BJ (cell line): ENCODE measurements around the gene HSCB. TPM values are rescaled to one million over a fixed set of nuclear protein-coding genes. Genes with fewer than 3 reads are reported as not detected.

Experiments used
- CTCF ChIA-PET: fragments of 350-600 bp; formaldehyde crosslinking; extraction: SDS; loops from one replicate; lab custom pipeline; 2021; ENCODE audit warnings: antibody characterized with exemption, inconsistent platforms; lab: Yijun Ruan, JAX
- POLR2A ChIA-PET: fragments of 300-600 bp; sonication (Branson Sonifier 250); formaldehyde crosslinking; extraction: SDS; loops from one replicate; lab custom pipeline; 2021; ENCODE audit warnings: antibody characterized with exemption; lab: Charles Lee
- DNase-seq: peaks from one replicate; pipeline ENCODE4 v3.0.0-alpha.2; 2011; ENCODE audit warnings: low read depth
- H3K27me3 ChIP-seq: 2 replicates; pipeline ENCODE4 v1.6.0; 2011; ENCODE audit warnings: low read length; ENCODE audit not compliant: control insufficient read depth, insufficient read depth
- H3K36me3 ChIP-seq: 2 replicates; pipeline ENCODE4 v1.5.1; 2011; ENCODE audit warnings: low read length; ENCODE audit not compliant: control insufficient read depth, insufficient read depth
- H3K4me3 ChIP-seq: 2 replicates; pipeline ENCODE4 v1.5.1; 2011; ENCODE audit warnings: low read depth, mild to moderate bottlenecking, control low read depth, low read length
- polyA plus RNA-seq: library from polyadenylated mRNA; depleted of rRNA; stranded (reverse); fragments of >200 nt; gene quantifications from 2 replicates; pipeline ENCODE4 v1.2.3, GENCODE V29; 2011
- TF ChIP-seq, protein P1 (sequence below): IDR thresholded peaks from 2 replicates; pipeline ENCODE4 v1.5.1; 2011; ENCODE audit warnings: low read depth, mild to moderate bottlenecking, control low read depth, inconsistent platforms, low read length, moderate library complexity; ENCODE audit not compliant: insufficient read depth

HSCB gene
- polyA plus RNA-seq, 1 experiment = 12.7 TPM

DNA sequence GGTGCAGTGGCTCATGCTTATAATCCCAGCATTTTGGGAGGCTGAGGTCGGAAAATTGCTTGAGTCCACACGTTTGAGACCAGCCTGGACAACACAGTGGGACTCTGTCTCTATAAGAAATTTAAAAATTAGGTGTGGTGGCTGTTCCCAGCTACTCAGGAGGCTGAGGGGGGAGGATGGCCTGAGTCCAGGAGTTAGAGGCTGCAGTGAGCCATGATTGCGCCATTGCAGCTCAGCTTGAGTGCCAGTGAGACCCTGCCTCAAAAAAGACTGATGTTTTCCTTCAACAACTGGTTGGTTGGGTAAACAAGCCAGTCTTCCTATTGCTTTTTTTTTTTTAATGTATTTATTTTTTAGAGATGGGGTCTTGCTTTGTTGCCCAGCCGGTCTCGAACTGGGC is 49.3 kb downstream of the HSCB start:
- Histone ChIP-seq H3K36me3 (peaks cover 14% of the 10 kb centered on the region), H3K4me3 (no peak overlapping the region), H3K27me3 (no peaks in the 10 kb centered on the region)
- DNase-seq = no peak
- ChIA-PET POLR2A (no interaction called here), CTCF (no interaction called here)
- TF ChIP-seq, protein P1, sequence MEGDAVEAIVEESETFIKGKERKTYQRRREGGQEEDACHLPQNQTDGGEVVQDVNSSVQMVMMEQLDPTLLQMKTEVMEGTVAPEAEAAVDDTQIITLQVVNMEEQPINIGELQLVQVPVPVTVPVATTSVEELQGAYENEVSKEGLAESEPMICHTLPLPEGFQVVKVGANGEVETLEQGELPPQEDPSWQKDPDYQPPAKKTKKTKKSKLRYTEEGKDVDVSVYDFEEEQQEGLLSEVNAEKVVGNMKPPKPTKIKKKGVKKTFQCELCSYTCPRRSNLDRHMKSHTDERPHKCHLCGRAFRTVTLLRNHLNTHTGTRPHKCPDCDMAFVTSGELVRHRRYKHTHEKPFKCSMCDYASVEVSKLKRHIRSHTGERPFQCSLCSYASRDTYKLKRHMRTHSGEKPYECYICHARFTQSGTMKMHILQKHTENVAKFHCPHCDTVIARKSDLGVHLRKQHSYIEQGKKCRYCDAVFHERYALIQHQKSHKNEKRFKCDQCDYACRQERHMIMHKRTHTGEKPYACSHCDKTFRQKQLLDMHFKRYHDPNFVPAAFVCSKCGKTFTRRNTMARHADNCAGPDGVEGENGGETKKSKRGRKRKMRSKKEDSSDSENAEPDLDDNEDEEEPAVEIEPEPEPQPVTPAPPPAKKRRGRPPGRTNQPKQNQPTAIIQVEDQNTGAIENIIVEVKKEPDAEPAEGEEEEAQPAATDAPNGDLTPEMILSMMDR = no peak

DNA sequence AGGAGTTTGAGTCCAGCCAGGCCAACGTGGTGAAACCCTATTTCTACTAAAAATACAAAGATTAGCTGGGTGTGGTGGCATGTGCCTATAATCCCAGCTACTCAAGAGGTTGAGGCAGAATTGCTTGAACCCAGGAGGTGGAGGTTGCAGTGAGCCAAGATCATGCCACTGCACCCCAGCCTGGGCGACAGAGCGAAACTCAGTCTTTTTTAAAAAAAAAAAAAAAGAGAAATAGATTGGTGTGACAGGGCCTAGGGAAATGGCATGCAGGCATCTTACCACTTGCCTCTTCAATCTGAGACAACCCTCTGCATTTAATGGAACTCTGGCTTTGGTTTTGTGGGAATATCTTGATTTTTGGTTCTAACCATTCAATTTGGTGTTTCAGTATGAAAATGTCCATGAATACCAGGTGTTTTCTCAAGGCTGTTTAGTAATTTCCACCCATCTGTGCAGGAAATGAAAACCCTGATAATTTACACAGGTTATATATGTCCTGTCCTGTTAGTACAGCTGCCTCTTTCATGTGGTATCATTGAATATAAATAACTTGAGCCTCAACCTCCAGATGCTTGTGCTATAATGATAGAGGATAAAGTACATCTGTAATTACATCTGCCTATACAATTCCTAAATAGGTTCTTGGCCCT is 50.1 kb downstream of the HSCB start:
- Histone ChIP-seq H3K27me3 (no peaks in the 10 kb centered on the region), H3K36me3 (peaks cover 17% of the 10 kb centered on the region), H3K4me3 (no peak overlapping the region)
- no peak for DNase-seq
- TF ChIP-seq, protein P1 = no peak
- POLR2A ChIA-PET = no interaction called here
- CTCF ChIA-PET = no interaction called here

DNA sequence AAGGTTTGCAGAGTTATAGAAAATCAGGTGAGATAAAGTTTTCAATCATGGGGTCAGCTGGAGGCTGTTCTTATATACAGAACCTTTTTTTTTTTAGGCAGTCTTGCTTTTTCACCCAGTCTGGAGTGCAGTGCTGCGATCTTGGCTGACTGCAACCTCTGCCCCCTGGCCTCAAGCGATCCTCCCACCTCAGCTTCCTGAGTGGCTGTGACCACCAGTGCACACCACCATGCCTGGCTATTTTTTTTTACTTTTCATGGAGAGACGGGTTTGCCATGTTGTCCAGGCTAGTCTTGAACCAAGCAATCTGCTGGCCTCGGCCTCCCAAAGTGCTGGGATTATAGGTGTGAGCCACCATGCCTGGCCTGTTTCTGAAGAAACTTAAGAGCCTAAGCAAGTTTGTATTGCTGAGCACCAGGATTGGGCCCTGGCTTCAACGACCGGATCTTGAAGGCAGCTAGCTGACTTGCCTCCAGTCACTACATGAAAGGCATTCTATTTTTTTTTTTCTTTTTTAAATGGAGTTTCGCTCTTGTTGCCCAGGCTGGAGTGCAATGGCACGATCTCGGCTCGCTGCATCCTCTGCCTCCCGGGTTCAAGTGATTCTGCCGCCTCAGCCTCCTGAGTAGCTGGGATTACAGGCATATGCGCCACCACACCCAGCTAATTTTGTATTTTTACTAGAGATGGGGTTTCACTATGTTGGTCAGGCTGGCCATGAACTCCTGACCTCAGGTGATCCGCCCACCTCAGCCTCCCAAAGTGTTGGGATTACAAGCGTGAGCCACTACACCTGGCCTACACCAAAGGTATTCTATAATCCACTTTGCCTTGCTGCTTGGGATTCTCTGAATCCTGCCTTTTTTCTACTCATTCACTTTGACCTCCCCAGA is 50.9 kb downstream of the HSCB start:
- CTCF ChIA-PET = no interaction called here
- no peak for DNase-seq
- POLR2A ChIA-PET = no interaction called here
- Histone ChIP-seq H3K36me3 (peaks cover 20% of the 10 kb centered on the region), H3K4me3 (no peak overlapping the region), H3K27me3 (no peaks in the 10 kb centered on the region)
- TF ChIP-seq, protein P1 = no peak

DNA sequence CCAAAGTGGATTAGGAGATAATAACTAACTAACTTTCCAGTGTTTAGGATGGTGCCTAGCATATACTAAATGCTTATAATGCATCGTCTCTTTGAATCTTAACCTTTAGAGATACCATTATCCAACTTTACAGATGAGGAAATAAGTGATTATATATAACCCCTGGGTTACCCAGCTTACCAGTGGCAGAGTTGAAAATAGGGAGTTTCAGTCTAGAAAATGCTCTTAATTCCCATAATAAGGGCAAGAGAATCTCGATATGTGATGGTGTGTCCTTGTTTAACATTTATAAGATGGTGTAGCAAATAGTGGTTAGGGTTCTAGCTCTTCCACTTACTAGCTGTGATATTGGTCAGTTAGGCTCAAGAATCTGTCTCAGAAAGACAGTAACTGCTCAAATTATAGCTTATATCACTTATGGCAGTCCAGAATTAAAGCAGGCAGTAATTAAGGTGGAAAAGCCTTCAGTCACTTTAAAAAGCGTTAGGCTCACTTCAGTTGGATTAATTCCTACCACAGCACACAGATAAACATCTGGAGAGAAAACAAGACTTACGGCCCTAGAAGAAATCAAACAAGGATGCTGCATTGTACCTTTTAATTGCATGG is 52.2 kb downstream of the HSCB start:
- Histone ChIP-seq H3K4me3 (no peak overlapping the region), H3K27me3 (no peaks in the 10 kb centered on the region), H3K36me3 (peaks cover 19% of the 10 kb centered on the region)
- CTCF ChIA-PET = interaction anchor here (1.2 to 1.5 kb wide), 3 partner anchors 10 to 14 kb away, joined by 3 to 7 read pairs (median 3); no protein-coding TSS in a partner anchor
- POLR2A ChIA-PET = interaction anchor here (0.6 kb wide), 1 partner anchor 117 kb away, joined by 9 read pairs; no protein-coding TSS in a partner anchor
- TF ChIP-seq, protein P1 = no peak
- no peak for DNase-seq
